ENCODE measurements around the gene GMEB2.

The GMEB2 gene

GRCh38 chr20:63555661-63556381, 71.1 kb downstream of the GMEB2 start:
- Histone ChIP-seq H3K4me3 (ENCODE audit: low read length) (no peak overlapping the region), H3K27ac (ENCODE audit: low read length) (no peak overlapping the region), H3K9ac (ENCODE audit: low read depth, low read length) (no peak overlapping the region), H3K9me3 (ENCODE audit: insufficient read depth, low read depth, low read length) (no peaks in the 10 kb centered on the region), H3K4me1 (ENCODE audit: insufficient read depth, low read length) (peaks cover 4% of the 10 kb centered on the region; the same call in 1 of the 2 replicates), H3K27me3 (ENCODE audit: insufficient read depth, low read length) (peaks cover 9% of the 10 kb centered on the region), H3K36me3 (ENCODE audit: insufficient read depth, low read depth, low read length) (no peaks in the 10 kb centered on the region)

- H3K27ac ChIP-seq (ENCODE audit: low read length), result no peak overlapping the region
- peaks cover 9% of the 10 kb centered on the region for H3K27me3 ChIP-seq (ENCODE audit: insufficient read depth, low read length)
- H3K9me3 ChIP-seq (ENCODE audit: insufficient read depth, low read depth, low read length), result no peaks in the 10 kb centered on the region
- H3K4me1 ChIP-seq (ENCODE audit: insufficient read depth, low read length), result peaks cover 4% of the 10 kb centered on the region; the same call in 1 of the 2 replicates
- peak overlapping the region; percentile 4; the same call in 1 of the 2 replicates for H3K9ac ChIP-seq (ENCODE audit: low read depth, low read length)
- H3K4me3 ChIP-seq (ENCODE audit: low read length), result peak overlapping the region; percentile 75
- H3K36me3 ChIP-seq (ENCODE audit: insufficient read depth, low read depth, low read length), result no peaks in the 10 kb centered on the region
These were observed 72.3 kb downstream of the GMEB2 start for GRCh38 chr20:63554361-63555278.

- Histone ChIP-seq H3K9me3 (ENCODE audit: insufficient read depth, low read depth, low read length) (no peaks in the 10 kb centered on the region), H3K36me3 (ENCODE audit: insufficient read depth, low read depth, low read length) (no peaks in the 10 kb centered on the region), H3K4me3 (ENCODE audit: low read length) (peak within 1 kb of the TSS; percentile 75), H3K27me3 (ENCODE audit: insufficient read depth, low read length) (peaks cover 9% of the 10 kb centered on the region), H3K9ac (ENCODE audit: low read depth, low read length) (peak within 1 kb of the TSS; percentile 64; the same call in 1 of the 2 replicates), H3K4me1 (ENCODE audit: insufficient read depth, low read length) (peaks cover 4% of the 10 kb centered on the region; the same call in 1 of the 2 replicates), H3K27ac (ENCODE audit: low read length) (no peak within 1 kb of the TSS)
These were observed 73.0 kb downstream of the GMEB2 start, which contains the start of gene FNDC11 for GRCh38 chr20:63553933-63554290. FNDC11 (plus strand) TSS chr20:63554159; CDS start chr20:63555664, 1,505 bp downstream.

GRCh38 chr20:63553251-63553932, 73.5 kb downstream of the GMEB2 start:
- no peaks in the 10 kb centered on the region for H3K9me3 ChIP-seq (ENCODE audit: insufficient read depth, low read depth, low read length)
- peak overlapping the region; percentile 64; the same call in 1 of the 2 replicates for H3K9ac ChIP-seq (ENCODE audit: low read depth, low read length)
- no peaks in the 10 kb centered on the region for H3K36me3 ChIP-seq (ENCODE audit: insufficient read depth, low read depth, low read length)
- H3K4me3 ChIP-seq (ENCODE audit: low read length), result peak overlapping the region; percentile 75
- peaks cover 4% of the 10 kb centered on the region; the same call in 1 of the 2 replicates for H3K4me1 ChIP-seq (ENCODE audit: insufficient read depth, low read length)
- H3K27ac ChIP-seq (ENCODE audit: low read length), result no peak overlapping the region
- peaks cover 9% of the 10 kb centered on the region for H3K27me3 ChIP-seq (ENCODE audit: insufficient read depth, low read length)

- Histone ChIP-seq H3K9ac (ENCODE audit: low read depth, low read length) (no peak overlapping the region), H3K9me3 (ENCODE audit: insufficient read depth, low read depth, low read length) (no peaks in the 10 kb centered on the region), H3K27me3 (ENCODE audit: insufficient read depth, low read length) (peaks cover 9% of the 10 kb centered on the region), H3K4me3 (ENCODE audit: low read length) (peak overlapping the region; percentile 25; the same call in 1 of the 2 replicates), H3K27ac (ENCODE audit: low read length) (no peak overlapping the region), H3K4me1 (ENCODE audit: insufficient read depth, low read length) (peaks cover 4% of the 10 kb centered on the region; the same call in 1 of the 2 replicates), H3K36me3 (ENCODE audit: insufficient read depth, low read depth, low read length) (no peaks in the 10 kb centered on the region)
These were observed 74.2 kb downstream of the GMEB2 start for GRCh38 chr20:63552481-63553249.

- H3K36me3 ChIP-seq (ENCODE audit: insufficient read depth, low read depth, low read length), result no peaks in the 10 kb centered on the region
- H3K4me3 ChIP-seq (ENCODE audit: low read length), result no peak overlapping the region
- peaks cover 4% of the 10 kb centered on the region; the same call in 1 of the 2 replicates for H3K4me1 ChIP-seq (ENCODE audit: insufficient read depth, low read length)
- H3K9me3 ChIP-seq (ENCODE audit: insufficient read depth, low read depth, low read length), result no peaks in the 10 kb centered on the region
- H3K27me3 ChIP-seq (ENCODE audit: insufficient read depth, low read length), result peaks cover 9% of the 10 kb centered on the region
- H3K27ac ChIP-seq (ENCODE audit: low read length), result no peak overlapping the region
- no peak overlapping the region for H3K9ac ChIP-seq (ENCODE audit: low read depth, low read length)
These were observed 75.8 kb downstream of the GMEB2 start for GRCh38 chr20:63551068-63551467.

GRCh38 chr20:63549679-63550282, 77.1 kb downstream of the GMEB2 start:
- Histone ChIP-seq H3K4me3 (ENCODE audit: low read length) (no peak overlapping the region), H3K27ac (ENCODE audit: low read length) (no peak overlapping the region), H3K4me1 (ENCODE audit: insufficient read depth, low read length) (peaks cover 4% of the 10 kb centered on the region; the same call in 1 of the 2 replicates), H3K27me3 (ENCODE audit: insufficient read depth, low read length) (peaks cover 6% of the 10 kb centered on the region), H3K9me3 (ENCODE audit: insufficient read depth, low read depth, low read length) (no peaks in the 10 kb centered on the region), H3K9ac (ENCODE audit: low read depth, low read length) (no peak overlapping the region), H3K36me3 (ENCODE audit: insufficient read depth, low read depth, low read length) (no peaks in the 10 kb centered on the region)

- no peak overlapping the region for H3K9ac ChIP-seq (ENCODE audit: low read depth, low read length)
- no peak overlapping the region for H3K27ac ChIP-seq (ENCODE audit: low read length)
- H3K9me3 ChIP-seq (ENCODE audit: insufficient read depth, low read depth, low read length), result no peaks in the 10 kb centered on the region
- no peaks in the 10 kb centered on the region for H3K36me3 ChIP-seq (ENCODE audit: insufficient read depth, low read depth, low read length)
- no peaks in the 10 kb centered on the region for H3K27me3 ChIP-seq (ENCODE audit: insufficient read depth, low read length)
- no peak overlapping the region for H3K4me3 ChIP-seq (ENCODE audit: low read length)
- peaks cover 4% of the 10 kb centered on the region; the same call in 1 of the 2 replicates for H3K4me1 ChIP-seq (ENCODE audit: insufficient read depth, low read length)
These were observed 77.9 kb downstream of the GMEB2 start for GRCh38 chr20:63549019-63549418.

GRCh38 chr20:63548542-63548941, 78.4 kb downstream of the GMEB2 start:
- H3K4me3 ChIP-seq (ENCODE audit: low read length), result no peak overlapping the region
- no peaks in the 10 kb centered on the region for H3K36me3 ChIP-seq (ENCODE audit: insufficient read depth, low read depth, low read length)
- no peak overlapping the region for H3K27ac ChIP-seq (ENCODE audit: low read length)
- H3K9me3 ChIP-seq (ENCODE audit: insufficient read depth, low read depth, low read length), result no peaks in the 10 kb centered on the region
- no peak overlapping the region for H3K9ac ChIP-seq (ENCODE audit: low read depth, low read length)
- H3K27me3 ChIP-seq (ENCODE audit: insufficient read depth, low read length), result no peaks in the 10 kb centered on the region
- H3K4me1 ChIP-seq (ENCODE audit: insufficient read depth, low read length), result peaks cover 4% of the 10 kb centered on the region; the same call in 1 of the 2 replicates

- Histone ChIP-seq H3K4me1 (ENCODE audit: insufficient read depth, low read length) (peaks cover 3% of the 10 kb centered on the region; the same call in 1 of the 2 replicates), H3K4me3 (ENCODE audit: low read length) (no peak within 1 kb of the TSS), H3K36me3 (ENCODE audit: insufficient read depth, low read depth, low read length) (no peaks in the 10 kb centered on the region), H3K9me3 (ENCODE audit: insufficient read depth, low read depth, low read length) (no peaks in the 10 kb centered on the region), H3K27ac (ENCODE audit: low read length) (no peak within 1 kb of the TSS), H3K9ac (ENCODE audit: low read depth, low read length) (no peak within 1 kb of the TSS), H3K27me3 (ENCODE audit: insufficient read depth, low read length) (no peaks in the 10 kb centered on the region)
These were observed 79.0 kb downstream of the GMEB2 start, which contains the start of gene SRMS for GRCh38 chr20:63547725-63548480. SRMS (minus strand) TSS chr20:63547749; CDS start chr20:63547463, 286 bp downstream.
